Rectal smooth muscle tissue (tissue), 1 donor: ENCODE measurements around the gene RP2.

Experiments used
- H3K27ac ChIP-seq: one replicate; pipeline ENCODE4 v1.7.0; 2013; ENCODE audit warnings: low read depth, low read length, inconsistent platforms
- H3K27me3 ChIP-seq: one replicate; pipeline ENCODE4 v1.7.0; 2013; ENCODE audit warnings: low read length; ENCODE audit not compliant: control insufficient read depth, insufficient read depth
- H3K36me3 ChIP-seq: one replicate; pipeline ENCODE4 v1.7.0; 2013; ENCODE audit warnings: low read length; ENCODE audit not compliant: control insufficient read depth, insufficient read depth
- H3K4me1 ChIP-seq: one replicate; pipeline ENCODE4 v1.7.0; 2013; ENCODE audit warnings: low read length; ENCODE audit not compliant: control insufficient read depth, insufficient read depth
- H3K4me3 ChIP-seq: one replicate; pipeline ENCODE4 v1.7.0; 2013; ENCODE audit warnings: low read length
- H3K9ac ChIP-seq: one replicate; pipeline ENCODE4 v1.7.0; 2013; ENCODE audit warnings: low read length

RP2 gene

GRCh38 chrX:46820391-46821100, 16.3 kb upstream of the RP2 start:
- no peaks in the 10 kb centered on the region for H3K36me3 ChIP-seq
- H3K27me3 ChIP-seq: no peaks in the 10 kb centered on the region
- H3K4me3 ChIP-seq: no peak overlapping the region
- no peak overlapping the region for H3K27ac ChIP-seq
- no peak overlapping the region for H3K9ac ChIP-seq
- H3K4me1 ChIP-seq: no peaks in the 10 kb centered on the region

GRCh38 chrX:46823481-46823880, 13.4 kb upstream of the RP2 start:
- Histone ChIP-seq H3K9ac (no peak overlapping the region), H3K36me3 (no peaks in the 10 kb centered on the region), H3K4me1 (no peaks in the 10 kb centered on the region), H3K27me3 (no peaks in the 10 kb centered on the region), H3K27ac (no peak overlapping the region), H3K4me3 (no peak overlapping the region)

- no peaks in the 10 kb centered on the region for H3K36me3 ChIP-seq
- H3K4me3 ChIP-seq: no peak overlapping the region
- no peak overlapping the region for H3K9ac ChIP-seq
- no peaks in the 10 kb centered on the region for H3K27me3 ChIP-seq
- no peak overlapping the region for H3K27ac ChIP-seq
- H3K4me1 ChIP-seq: no peaks in the 10 kb centered on the region
These were observed 5.0 kb upstream of the RP2 start for GRCh38 chrX:46831765-46832327.

DNA sequence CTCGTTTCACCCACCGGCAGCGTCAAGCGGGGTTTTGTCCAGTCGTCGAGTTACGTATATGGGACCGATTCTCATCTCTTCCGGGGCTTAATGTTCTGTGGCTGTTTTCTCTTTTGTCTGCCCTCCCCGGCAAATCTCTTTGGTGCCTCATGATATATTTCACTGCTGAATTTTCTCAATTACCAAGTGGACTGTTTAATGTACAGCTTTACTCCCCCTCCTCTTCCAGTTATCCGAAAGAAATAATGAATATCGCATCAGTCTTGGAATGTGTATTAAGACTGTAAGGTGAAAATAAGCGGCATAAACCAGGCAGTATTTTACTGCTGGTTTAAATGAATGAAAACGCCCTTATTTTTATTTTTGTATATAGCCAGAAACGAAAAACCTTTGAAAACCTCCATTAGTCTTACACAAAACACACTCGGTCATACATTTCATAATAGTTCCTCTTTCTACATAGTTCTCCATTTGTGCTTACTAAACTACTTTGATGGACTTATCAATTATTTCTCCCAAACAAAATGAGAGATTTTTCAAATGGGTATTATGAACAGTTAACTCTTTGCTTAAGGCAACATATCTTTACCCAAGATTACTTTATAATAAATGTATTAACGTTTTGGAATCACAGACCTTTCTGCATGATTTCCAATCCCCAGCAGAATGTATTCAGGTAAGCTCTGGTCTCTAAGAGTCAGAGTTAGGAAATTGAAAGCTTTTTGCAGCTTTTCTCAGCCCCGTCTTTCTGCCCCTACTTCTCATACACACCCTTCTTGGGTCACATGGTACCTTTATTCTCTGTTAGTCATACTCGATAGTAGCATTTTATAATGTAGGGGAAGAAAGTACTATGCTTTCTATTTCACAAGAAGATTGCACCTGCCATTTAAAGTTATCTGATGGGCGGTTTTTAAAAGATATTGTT, 979 bp downstream of the RP2 start:
- Histone ChIP-seq H3K27me3 (no peaks in the 10 kb centered on the region), H3K4me3 (peak overlapping the region; percentile 69), H3K4me1 (no peaks in the 10 kb centered on the region), H3K36me3 (no peaks in the 10 kb centered on the region), H3K27ac (peak overlapping the region; percentile 80), H3K9ac (peak overlapping the region; percentile 75)

GRCh38 chrX:46838486-46838870, 1.6 kb downstream of the RP2 start:
- Histone ChIP-seq H3K36me3 (no peaks in the 10 kb centered on the region), H3K27me3 (no peaks in the 10 kb centered on the region), H3K9ac (no peak overlapping the region), H3K4me3 (no peak overlapping the region), H3K27ac (no peak overlapping the region), H3K4me1 (no peaks in the 10 kb centered on the region)

- Histone ChIP-seq H3K4me1 (no peaks in the 10 kb centered on the region), H3K27ac (no peak overlapping the region), H3K4me3 (no peak overlapping the region), H3K36me3 (no peaks in the 10 kb centered on the region), H3K9ac (no peak overlapping the region), H3K27me3 (no peaks in the 10 kb centered on the region)
These were observed 2.2 kb downstream of the RP2 start for GRCh38 chrX:46838974-46839480.

GRCh38 chrX:46840946-46841345, 4.1 kb downstream of the RP2 start:
- Histone ChIP-seq H3K4me1 (no peaks in the 10 kb centered on the region), H3K9ac (no peak overlapping the region), H3K4me3 (no peak overlapping the region), H3K27ac (no peak overlapping the region), H3K36me3 (no peaks in the 10 kb centered on the region), H3K27me3 (no peaks in the 10 kb centered on the region)

GRCh38 chrX:46841346-46841745, 4.5 kb downstream of the RP2 start:
- H3K9ac ChIP-seq: no peak overlapping the region
- H3K36me3 ChIP-seq: no peaks in the 10 kb centered on the region
- H3K27me3 ChIP-seq: no peaks in the 10 kb centered on the region
- H3K27ac ChIP-seq: no peak overlapping the region
- H3K4me3 ChIP-seq: no peak overlapping the region
- no peaks in the 10 kb centered on the region for H3K4me1 ChIP-seq

DNA sequence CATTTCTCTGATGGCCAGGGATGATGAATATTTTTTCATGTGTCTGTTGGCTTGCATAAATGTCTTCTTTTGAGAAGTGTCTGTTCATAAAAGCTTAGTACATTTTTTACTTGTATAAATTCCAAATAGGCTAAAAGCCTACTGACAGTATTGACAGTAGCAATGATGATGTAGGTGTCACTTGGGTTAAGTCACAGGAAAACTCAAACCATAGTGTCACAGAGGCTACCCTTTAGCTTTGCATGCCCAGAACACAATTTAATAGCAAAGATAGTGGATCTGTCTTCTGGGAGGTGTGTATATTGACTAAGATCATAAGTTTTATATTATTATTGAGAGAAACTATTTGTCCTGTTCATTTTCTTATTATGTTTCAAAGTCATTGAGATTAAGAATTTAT, 8.1 kb downstream of the RP2 start:
- Histone ChIP-seq H3K27ac (no peak overlapping the region), H3K36me3 (no peaks in the 10 kb centered on the region), H3K4me1 (no peaks in the 10 kb centered on the region), H3K4me3 (no peak overlapping the region), H3K9ac (no peak overlapping the region), H3K27me3 (no peaks in the 10 kb centered on the region)

DNA sequence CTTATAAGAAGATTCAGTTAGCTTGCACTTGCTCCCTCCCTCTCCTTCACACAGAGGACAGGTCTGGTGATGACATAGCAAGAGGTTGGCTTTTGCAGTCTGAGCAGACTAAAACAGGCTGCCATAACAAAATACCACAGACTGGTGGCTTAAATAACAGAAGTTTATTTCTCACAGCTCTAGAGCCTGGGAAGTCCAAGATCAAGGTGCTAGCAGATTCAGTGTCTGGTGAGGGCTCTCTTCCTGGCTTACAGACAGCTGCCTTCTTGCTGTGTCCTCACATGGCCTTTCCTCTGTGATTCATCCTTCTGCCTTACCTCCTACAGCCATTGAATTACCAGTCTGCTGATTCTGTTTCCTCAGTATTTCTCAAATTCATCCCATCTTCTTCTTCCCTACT, 13.1 kb downstream of the RP2 start:
- Histone ChIP-seq H3K4me3 (no peak overlapping the region), H3K36me3 (no peaks in the 10 kb centered on the region), H3K27me3 (no peaks in the 10 kb centered on the region), H3K9ac (no peak overlapping the region), H3K27ac (no peak overlapping the region), H3K4me1 (no peaks in the 10 kb centered on the region)

DNA sequence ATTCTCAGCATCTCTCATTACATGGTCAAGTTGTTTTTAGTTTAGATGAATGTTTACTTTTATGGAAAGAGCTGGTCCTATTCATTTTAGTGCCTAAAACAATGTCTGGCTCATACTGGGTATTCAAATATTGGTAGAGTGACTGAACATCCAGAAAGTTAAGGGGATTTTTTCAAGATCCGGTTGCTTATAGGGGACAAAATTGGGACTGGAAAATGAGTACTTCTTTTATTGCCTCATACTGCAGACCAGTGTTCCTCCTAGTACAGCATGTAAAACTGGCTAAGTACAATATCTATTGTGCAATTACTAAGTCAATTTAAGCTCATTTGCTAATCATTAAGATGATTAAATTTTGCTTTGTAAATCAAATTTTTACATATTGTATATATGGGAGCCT, 13.9 kb downstream of the RP2 start:
- Histone ChIP-seq H3K36me3 (no peaks in the 10 kb centered on the region), H3K4me1 (no peaks in the 10 kb centered on the region), H3K4me3 (no peak overlapping the region), H3K9ac (no peak overlapping the region), H3K27me3 (no peaks in the 10 kb centered on the region), H3K27ac (no peak overlapping the region)

GRCh38 chrX:46856483-46856882, 19.6 kb downstream of the RP2 start:
- no peak overlapping the region for H3K4me3 ChIP-seq
- H3K27ac ChIP-seq: no peak overlapping the region
- no peaks in the 10 kb centered on the region for H3K27me3 ChIP-seq
- no peaks in the 10 kb centered on the region for H3K4me1 ChIP-seq
- no peaks in the 10 kb centered on the region for H3K36me3 ChIP-seq
- H3K9ac ChIP-seq: no peak overlapping the region
